WTC11 (cell line): Measurements from ENCODE around the gene USP21.

ENCODE experiments used
- CREM ChIP-seq: sonication (generic); formaldehyde crosslinking; IDR thresholded peaks from 2 replicates; pipeline ENCODE4 v1.8.1; 2022; ENCODE audit warnings: mild to moderate bottlenecking, missing genetic modification reagents, moderate library complexity
- ESRRA ChIP-seq: sonication (generic); formaldehyde crosslinking; IDR thresholded peaks from 2 replicates; pipeline ENCODE4 v1.8.1; 2022; ENCODE audit warnings: mild to moderate bottlenecking, missing genetic modification reagents, borderline replicate concordance
- IRF2 ChIP-seq: sonication (generic); formaldehyde crosslinking; IDR thresholded peaks from 2 replicates; pipeline ENCODE4 v1.8.0; 2022; ENCODE audit warnings: low read depth, missing genetic modification reagents, borderline replicate concordance
- SP1 ChIP-seq: sonication (generic); formaldehyde crosslinking; conservative IDR thresholded peaks from 2 replicates; pipeline ENCODE4 v1.8.1; 2022; ENCODE audit warnings: missing genetic modification reagents
- ZNF138 ChIP-seq: sonication (generic); formaldehyde crosslinking; conservative IDR thresholded peaks from 2 replicates; pipeline ENCODE4 v1.8.1; 2022; ENCODE audit warnings: mild to moderate bottlenecking, moderate library complexity, missing genetic modification reagents
- ZNF423 ChIP-seq: fragments of 250-450 bp; sonication (Bioruptor Pico); IDR thresholded peaks from 2 replicates; pipeline ENCODE4 v2.1.2; 2022; ENCODE audit warnings: mild to moderate bottlenecking, moderate library complexity
- TF ChIP-seq, protein P1 (sequence below): fragments of 200-600 bp; IDR thresholded peaks from 2 replicates; pipeline ENCODE4 v1.8.0; 2022; ENCODE audit warnings: antibody characterized with exemption

- TF ChIP-seq IRF2 (CRISPR knock-in tag) = no peak
- no peak for TF ChIP-seq ESRRA
- no peak for TF ChIP-seq ZNF138 (CRISPR knock-in tag)
- TF ChIP-seq, protein P1, sequence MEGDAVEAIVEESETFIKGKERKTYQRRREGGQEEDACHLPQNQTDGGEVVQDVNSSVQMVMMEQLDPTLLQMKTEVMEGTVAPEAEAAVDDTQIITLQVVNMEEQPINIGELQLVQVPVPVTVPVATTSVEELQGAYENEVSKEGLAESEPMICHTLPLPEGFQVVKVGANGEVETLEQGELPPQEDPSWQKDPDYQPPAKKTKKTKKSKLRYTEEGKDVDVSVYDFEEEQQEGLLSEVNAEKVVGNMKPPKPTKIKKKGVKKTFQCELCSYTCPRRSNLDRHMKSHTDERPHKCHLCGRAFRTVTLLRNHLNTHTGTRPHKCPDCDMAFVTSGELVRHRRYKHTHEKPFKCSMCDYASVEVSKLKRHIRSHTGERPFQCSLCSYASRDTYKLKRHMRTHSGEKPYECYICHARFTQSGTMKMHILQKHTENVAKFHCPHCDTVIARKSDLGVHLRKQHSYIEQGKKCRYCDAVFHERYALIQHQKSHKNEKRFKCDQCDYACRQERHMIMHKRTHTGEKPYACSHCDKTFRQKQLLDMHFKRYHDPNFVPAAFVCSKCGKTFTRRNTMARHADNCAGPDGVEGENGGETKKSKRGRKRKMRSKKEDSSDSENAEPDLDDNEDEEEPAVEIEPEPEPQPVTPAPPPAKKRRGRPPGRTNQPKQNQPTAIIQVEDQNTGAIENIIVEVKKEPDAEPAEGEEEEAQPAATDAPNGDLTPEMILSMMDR = no peak
- TF ChIP-seq SP1 (CRISPR knock-in tag) = no peak
- TF ChIP-seq ZNF423 (CRISPR knock-in tag) = no peak
- TF ChIP-seq CREM (CRISPR knock-in tag) = no peak
Observed at GRCh38 chr1:161111527-161111926, 47.8 kb upstream of the USP21 start.
